22Rv1 (cell line): ENCODE data around the gene DCUN1D1.

Experiments
- ZFX ChIP-seq: fragments of 450-650 bp; IDR thresholded peaks from 2 replicates; pipeline ENCODE4 v1.6.1; 2017; ENCODE audit warnings: antibody characterized with exemption, borderline replicate concordance
- TF ChIP-seq, protein P1 (sequence below): fragments of 450-650 bp; IDR thresholded peaks from 2 replicates; pipeline ENCODE4 v1.5.1; 2017; ENCODE audit warnings: mild to moderate bottlenecking

DNA sequence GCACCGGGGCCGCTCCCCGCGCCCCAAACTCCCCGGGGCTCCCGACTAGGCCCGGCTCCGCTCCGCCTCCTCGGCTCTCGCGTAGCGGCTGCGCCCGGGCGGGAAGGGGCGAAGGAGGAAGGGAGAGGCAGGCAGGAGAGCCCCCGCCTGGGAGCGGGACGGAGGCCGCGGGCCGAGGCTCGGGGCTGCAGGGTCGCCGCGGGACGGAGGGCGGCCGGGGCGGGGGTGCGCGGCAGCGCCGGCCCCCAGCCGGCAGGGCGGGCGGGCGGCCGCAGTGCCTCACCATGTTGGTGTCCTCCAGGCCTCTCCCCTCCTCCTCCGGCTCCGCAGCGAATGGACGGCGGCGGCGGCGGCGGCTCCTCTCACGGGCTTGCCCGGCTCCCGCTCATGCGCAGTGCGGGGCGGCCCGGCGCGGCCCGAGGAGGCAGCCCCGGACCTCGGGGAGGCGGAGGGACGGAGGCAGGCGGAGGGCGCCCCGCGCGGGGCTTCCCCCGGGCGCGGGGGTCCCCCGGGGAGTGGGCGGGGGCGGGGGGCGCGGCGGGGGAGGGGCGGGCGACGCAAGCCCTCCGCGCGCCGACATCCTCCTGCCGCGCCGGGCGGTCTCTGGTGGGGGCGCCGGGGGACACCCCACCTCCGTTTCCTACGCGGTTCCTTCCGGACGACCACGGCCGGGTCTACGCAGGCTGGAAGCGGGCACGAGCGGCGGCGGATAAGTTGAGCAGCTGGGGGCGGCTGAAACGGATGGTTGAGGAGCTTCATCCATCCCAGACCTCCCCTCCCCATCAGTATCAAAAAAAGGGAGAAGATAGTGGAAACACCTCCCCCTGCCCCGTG, at the start of gene DCUN1D1:
- TF ChIP-seq, protein P1, sequence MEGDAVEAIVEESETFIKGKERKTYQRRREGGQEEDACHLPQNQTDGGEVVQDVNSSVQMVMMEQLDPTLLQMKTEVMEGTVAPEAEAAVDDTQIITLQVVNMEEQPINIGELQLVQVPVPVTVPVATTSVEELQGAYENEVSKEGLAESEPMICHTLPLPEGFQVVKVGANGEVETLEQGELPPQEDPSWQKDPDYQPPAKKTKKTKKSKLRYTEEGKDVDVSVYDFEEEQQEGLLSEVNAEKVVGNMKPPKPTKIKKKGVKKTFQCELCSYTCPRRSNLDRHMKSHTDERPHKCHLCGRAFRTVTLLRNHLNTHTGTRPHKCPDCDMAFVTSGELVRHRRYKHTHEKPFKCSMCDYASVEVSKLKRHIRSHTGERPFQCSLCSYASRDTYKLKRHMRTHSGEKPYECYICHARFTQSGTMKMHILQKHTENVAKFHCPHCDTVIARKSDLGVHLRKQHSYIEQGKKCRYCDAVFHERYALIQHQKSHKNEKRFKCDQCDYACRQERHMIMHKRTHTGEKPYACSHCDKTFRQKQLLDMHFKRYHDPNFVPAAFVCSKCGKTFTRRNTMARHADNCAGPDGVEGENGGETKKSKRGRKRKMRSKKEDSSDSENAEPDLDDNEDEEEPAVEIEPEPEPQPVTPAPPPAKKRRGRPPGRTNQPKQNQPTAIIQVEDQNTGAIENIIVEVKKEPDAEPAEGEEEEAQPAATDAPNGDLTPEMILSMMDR: no peak
- TF ChIP-seq ZFX: no peak
